ENCODE data around the gene ARHGEF26. TPM values are rescaled to one million over a fixed set of nuclear protein-coding genes. Genes with fewer than 3 reads are reported as not detected.

The ARHGEF26 gene
- total and polyA plus RNA-seq, 2 experiments from 2014 or later, result 9.4 to 16.9 TPM

GRCh38 chr3:154307363-154307762 lies 186.2 kb downstream of the ARHGEF26 start:
- no peak overlapping the region for H3K27ac Mint-ChIP-seq
- TF ChIP-seq EZH2 (IDR thresholded peaks at IDR 0.05; ENCODE audit: low read depth, unreplicated experiment), result no peak
- no peak for TF ChIP-seq ZNF331 (CRISPR knock-in tag; IDR thresholded peaks at IDR 0.05; ENCODE audit: low read depth)
- TF ChIP-seq NANOG (IDR thresholded peaks at IDR 0.05; ENCODE audit: borderline replicate concordance), result no peak
- no peak for TF ChIP-seq CTCF (conservative IDR thresholded peaks at IDR 0.05; ENCODE audit: low read depth in 2 of 2)
- no peak for TF ChIP-seq STAT1 (IDR thresholded peaks at IDR 0.05; ENCODE audit: unreplicated experiment)
- TF ChIP-seq EZH2phosphoT487 (IDR thresholded peaks at IDR 0.05; ENCODE audit: unreplicated experiment), result no peak
- TF ChIP-seq ZNF114 (CRISPR knock-in tag; IDR thresholded peaks at IDR 0.05), result no peak
- TF ChIP-seq CREB1 (CRISPR knock-in tag; IDR thresholded peaks at IDR 0.05; ENCODE audit: low read depth), result no peak
- no peak for TF ChIP-seq ETS1 (IDR thresholded peaks at IDR 0.05)
- 0 out of 2 replicates have a peak, but pooled peaks cover 6% of the 10 kb centered on the region for H4K20me1 ChIP-seq (replicated peaks; ENCODE audit: insufficient read depth)

More at GRCh38 chr3:154307363-154307762, 186.2 kb downstream of the ARHGEF26 start:
- no peaks in the 10 kb centered on the region for H3K27me3 Mint-ChIP-seq (ENCODE audit: insufficient read depth, low read depth, poor library complexity)
- Histone ChIP-seq H3K4me3 (no peak overlapping the region), H3K79me2 (replicated peaks; ENCODE audit: insufficient read depth) (peaks cover 36% of the 10 kb centered on the region), H3K27ac (ENCODE audit: low read depth) (no peak overlapping the region), H3F3A (replicated peaks; ENCODE audit: low read depth) (no peaks in the 10 kb centered on the region), H3K9me2 (ENCODE audit: insufficient read depth) (no peaks in the 10 kb centered on the region), H3K36me3 (ENCODE audit: insufficient read depth) (peaks cover 60% of the 10 kb centered on the region), H3K27me3 (ENCODE audit: insufficient read depth) (no peaks in the 10 kb centered on the region), H3K4me1 (ENCODE audit: insufficient read depth) (no peaks in the 10 kb centered on the region), H2AFZ (no peak overlapping the region), H3K4me2 (no peak overlapping the region)
- no peaks in the 10 kb centered on the region for H3K4me1 Mint-ChIP-seq
- H3K4me3 Mint-ChIP-seq, result no peak overlapping the region
- DNase-seq (ENCODE audit: low spot score) (no peak), ATAC-seq (no peak)
- H3K9me3 Mint-ChIP-seq, result no peaks in the 10 kb centered on the region
- H3K36me3 Mint-ChIP-seq (ENCODE audit: low read depth), result peaks cover 74% of the 10 kb centered on the region

Other genes starting within 250 kb of the ARHGEF26 start
- gene DHX36, start 203.1 kb downstream of the ARHGEF26 start, total RNA-seq (2014; rRNA removed; shearing (Covaris generic)), result 102 and 103 TPM in 2 replicates
- 107 and 110 TPM in 2 replicates for gene DHX36, start 203.1 kb downstream of the ARHGEF26 start, polyA plus RNA-seq (2016; fragmentation: Nextera tagmentation; extraction: Ambion mirVana)

Measured in GM23338 (cell line).